GM18520 (cell line): ENCODE results near the gene AATF.
"Not testable (repeated sequence)": the region's sequence is repeated elsewhere in the genome, so short reads cannot be mapped to it uniquely, and the experiment has no call there.

Experiments used
- ATAC-seq: cut with Tn5 transposase; IDR thresholded peaks from one replicate; pipeline ENCODE4 v1.9.1; 2021; ENCODE audit not compliant: unreplicated experiment

The AATF gene

DNA sequence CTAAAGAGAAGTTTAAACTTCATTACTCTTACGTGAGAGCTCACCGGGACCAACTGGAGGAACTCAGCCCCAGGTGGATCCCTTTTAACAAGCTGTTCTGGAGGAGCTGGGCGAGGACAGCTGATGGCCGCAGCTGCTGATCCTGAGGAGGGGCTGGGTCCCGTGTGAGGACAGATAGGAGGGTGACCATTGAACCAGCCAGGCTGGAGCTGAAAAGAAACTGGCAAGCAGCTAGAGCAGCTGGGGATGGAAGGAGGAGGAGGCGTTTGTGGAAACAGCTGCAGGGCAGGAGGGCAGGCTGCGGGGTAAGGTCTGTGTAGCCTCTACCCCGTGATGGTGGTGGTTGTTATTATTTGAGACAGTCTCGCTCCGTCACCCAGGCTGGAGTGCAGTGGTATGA is 119.5 kb downstream of the AATF start:
- no peak for ATAC-seq

DNA sequence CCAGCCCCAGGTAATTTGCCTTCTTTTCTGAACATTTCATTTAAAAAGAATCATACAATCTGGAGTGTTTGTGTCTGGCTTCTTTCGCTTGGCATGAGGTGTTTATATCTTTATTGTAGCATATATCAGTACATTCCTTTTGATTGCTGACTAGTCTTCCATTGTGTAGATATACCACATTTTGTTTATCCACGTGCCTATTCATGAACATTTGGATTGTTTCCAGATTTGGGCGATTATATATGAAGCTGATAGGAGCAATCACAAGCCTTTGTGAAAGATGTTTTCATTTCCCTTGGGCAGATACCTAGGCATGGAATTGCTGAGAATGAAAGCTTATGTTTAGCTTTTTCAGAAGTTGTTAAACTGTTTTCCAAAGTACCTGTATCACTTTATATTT is 120.3 kb downstream of the AATF start:
- no peak for ATAC-seq

DNA sequence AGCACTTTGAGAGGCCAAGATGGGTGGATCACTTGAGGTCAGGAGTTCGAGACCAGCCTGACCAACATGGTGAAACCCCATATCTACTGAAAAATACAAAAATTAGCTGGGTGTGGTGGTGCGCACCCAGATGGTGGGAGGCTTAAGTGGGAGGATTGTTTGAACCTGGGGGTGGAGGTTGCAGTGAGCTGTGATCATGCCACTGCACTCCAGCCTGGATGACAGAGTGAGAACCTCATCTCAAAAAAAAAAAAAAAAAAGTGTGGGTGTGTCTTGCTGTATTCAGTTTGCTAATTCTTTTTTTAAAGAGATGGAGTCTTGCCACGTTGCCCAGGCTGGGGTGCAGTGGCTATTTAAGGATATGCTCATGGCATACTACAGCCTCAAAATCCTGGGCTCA is 124.7 kb downstream of the AATF start:
- not testable (repeated sequence) for ATAC-seq

DNA sequence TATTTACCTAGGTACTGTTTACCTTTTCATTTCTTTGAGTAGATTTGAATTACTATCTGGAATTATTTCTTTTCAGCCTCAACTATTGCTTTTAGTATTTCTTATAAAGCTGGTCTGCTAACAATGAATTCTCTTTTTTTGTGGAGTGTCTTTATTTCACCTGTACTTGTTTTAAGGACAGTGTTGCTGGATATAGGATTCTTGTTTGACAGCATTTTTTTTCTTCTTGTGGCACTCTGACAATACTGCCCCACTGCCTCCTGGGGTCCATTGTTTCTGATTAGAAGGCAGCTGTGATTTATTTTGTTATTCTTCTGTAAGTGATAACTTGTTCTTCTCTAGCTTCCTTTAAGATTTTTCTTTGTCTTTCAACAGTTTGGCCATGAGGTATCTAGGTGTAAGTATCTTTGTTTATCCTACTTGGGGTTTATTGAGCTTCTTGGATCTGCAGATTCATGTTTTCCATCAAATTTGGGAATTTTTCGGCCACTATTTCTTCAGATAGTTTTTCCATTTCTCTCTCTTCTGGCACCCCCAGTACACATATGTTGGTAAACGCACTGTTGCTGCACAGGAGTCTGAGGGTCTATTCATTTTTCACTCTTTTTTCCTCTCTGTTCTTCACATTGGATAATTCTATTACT is 130.4 kb downstream of the AATF start:
- no peak for ATAC-seq

DNA sequence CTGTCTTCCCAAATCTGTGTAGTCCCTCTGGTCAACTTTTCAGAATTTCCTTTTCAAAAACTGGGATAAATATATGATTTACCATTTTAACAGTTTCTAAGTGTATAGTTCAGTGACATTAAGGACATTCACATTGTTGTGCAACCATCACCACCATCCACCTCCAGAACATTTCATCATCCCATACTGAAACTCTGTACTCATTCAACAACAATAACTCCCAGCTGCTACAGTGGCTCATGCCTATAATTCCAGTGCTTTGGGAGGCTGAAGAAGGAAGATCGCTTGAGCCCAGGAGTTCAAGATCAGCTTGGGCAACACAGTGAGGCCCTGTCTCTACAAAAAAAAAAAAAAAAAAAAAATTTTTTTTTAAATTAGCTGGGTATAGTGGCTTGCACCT is 131.0 kb downstream of the AATF start:
- ATAC-seq = no peak

DNA sequence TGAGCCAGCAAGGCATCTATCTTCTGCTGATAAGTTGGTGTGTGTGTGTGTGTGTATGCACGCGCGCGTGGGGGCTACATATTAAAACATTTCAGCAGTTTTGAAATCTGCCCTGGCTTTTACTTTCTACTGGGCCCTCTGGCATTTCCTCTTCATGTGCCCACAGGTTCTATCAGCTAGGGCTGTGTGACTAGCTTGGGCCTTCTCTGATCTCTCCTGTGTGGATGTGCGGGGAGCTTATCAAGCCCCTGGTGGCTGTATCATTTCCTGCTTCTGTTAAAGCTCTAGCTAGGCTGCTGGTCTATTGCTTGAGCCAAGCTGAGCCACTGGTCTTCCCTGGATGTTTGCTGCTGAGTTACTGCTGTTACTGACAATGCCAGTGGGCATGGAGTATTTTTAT is 132.5 kb downstream of the AATF start:
- ATAC-seq = no peak

DNA sequence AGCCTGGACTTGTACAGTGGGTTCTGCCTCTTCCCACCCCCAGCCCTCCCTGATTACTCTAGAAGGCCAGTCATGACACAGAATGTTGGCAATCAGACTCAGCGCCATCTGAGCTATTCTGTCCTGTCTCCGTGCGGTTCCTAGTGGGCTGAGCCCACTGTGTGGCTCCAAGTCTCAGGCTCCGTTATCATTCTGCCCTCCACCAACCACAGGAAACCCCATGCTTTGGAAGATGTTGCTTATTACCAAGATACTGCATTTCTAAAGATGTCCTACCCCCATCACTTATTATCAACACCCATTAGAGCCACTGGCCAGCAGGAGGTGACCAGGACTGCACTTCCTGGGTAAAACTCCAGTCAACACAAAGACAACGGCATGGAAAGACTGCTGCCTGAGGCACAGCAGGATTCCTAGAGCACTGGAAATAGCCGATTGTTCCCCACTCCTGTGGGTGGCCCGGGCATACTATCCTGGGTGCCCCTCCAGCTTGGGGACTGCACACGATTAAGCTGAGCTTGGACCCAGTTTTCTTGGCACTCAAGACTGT is 133.6 kb downstream of the AATF start:
- no peak for ATAC-seq

DNA sequence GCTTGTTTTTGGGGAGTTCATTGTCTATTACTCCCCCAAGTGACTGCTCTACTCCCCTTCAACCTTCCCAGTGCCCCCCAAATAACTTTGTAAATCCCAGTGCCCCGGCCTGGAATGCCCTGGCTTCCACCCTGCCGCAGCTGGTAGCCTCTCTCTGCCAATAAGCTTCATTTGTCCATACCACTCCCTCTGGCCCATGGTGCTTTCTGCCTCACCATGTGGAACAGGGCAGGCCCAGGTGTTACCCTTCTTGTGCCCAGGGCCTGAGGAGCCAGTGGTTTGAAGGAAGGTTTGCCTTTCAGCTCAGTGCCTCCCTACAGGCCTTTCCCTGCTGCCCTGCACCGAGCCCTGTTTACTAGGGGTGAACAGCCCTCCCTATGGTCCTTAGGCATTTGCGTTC is 134.2 kb downstream of the AATF start:
- no peak for ATAC-seq

DNA sequence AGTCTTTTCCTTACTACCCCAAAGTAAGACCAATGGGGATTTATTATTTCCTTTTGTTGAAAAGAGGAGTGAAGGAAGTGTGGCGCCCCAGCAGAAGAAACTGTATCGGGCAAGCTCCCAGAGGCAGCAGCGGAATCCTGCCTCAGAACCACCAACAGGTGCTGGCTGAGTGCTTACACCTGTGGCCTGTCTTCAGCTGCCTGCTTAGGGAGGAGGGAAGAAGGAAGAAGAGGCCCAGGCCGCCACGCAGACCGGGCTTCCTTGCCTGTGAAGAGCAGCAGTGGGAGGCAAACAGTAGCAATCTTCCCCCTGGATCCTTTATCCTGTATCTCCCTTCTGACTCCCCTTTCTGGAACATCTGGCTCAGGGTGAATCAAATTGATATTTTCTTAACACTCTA is 134.7 kb downstream of the AATF start:
- no peak for ATAC-seq

DNA sequence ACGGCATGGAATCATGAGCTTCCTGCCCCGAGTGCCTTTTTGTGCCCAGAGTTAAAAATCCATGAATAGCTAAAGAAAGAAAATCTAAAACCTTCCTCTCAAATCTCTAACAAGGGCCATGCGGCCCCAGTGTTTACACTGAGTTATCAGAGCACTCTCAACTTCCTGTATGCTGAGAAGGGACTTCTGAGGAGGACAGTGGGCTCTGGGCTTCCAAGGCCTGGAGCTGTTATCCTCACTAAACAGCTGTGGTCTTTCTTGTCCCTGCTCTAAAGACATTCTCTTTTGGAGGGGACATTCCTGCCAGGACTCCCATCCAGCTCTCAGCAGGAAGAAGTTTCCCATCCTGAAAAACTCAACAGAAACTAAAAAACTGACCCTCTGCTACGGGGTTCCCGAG is 135.6 kb downstream of the AATF start:
- no peak for ATAC-seq

DNA sequence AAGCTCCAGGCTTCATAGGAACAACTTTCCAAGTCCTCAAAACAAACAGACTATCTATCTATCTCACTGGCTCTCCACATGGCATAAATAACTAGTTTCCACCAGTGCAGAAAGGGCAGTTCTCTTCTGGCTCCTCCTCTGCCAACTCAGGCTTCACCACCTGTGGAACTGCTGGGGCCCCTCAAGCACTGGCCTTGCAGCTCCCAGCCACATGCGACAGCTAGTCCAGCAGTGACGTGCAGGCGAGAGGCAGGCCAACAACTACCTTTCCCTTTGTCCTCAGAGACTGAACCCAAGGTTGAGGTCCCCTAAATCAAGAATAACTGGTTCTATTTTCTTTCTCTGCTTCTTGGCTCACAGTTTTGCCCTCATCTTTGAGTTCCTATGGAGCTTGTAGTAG is 137.6 kb downstream of the AATF start:
- no peak for ATAC-seq

DNA sequence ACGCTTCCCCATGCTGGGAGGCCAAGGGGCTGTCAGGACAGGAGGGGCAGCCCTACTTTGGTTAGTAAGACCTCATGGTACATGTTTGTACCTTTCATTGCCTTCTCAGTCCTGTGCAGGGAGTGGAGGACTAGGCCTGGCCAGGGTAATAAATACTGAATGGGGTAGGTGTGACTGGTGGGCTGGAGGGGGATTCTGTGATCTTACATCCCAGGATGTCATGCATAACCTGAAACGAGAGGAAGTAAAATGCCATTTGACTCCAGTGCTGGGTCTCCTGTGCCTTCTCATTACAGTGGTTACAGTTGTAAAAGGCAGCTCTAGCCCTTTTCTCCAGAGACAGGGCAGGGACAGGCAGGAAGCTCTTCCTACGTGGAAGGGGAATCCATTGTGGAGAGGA is 138.2 kb downstream of the AATF start:
- no peak for ATAC-seq

DNA sequence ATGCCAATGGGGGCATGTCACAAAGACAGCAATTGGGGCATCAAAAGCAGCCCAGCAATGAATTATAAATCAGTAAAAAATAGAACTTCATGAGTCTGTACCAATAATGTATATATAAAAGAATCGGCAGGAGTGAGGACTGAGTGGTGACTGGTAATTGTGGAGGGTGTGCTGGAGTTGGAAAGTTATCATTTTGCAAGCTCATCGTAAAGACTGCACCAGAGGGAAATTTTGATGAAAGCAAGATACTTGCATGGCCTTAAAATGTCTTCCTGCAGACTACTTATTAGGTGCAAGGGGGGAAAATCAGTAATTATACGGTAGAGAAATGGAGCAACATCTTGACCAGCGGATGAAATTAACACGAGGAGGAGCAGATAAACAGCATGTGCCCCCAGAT is 138.9 kb downstream of the AATF start:
- ATAC-seq = no peak

DNA sequence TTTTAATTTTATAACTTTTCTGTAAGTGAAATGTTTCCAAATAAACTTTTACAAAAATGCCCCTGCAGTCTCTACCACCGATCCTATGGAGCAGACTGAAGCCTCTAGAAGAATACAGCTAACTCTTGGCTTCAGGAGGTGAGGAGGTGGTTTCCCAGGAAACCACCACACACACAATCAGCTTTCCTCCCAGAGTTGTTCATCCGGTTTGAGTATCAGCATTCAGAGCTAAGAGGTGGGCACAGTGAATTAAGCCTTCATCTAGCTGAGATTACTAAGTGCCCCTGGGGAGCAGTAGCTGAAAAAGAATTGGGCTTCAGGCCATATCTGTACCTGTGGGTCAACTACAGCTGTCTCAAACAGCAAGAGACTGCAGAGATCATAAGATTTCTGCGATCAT is 139.7 kb downstream of the AATF start:
- ATAC-seq = no peak

DNA sequence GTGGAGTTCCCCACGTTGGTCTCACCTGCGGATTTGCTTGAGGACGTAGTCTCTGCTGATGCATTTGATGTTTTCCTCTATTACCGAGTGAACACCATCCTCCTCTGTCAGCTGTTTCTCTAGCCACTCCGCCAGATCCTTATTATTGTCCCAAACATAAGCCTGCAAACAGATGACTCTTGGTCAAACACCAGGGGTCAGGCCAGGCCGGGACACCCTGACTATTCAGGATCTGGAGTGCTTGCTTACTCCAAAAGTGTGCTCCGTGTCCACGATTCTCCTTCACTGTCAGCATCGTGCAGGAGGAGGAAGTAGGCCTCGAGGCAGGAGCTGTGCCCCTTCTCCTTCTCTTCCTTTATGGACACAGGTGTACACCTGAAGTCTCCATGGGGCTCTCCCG is 140.2 kb downstream of the AATF start:
- ATAC-seq = no peak

DNA sequence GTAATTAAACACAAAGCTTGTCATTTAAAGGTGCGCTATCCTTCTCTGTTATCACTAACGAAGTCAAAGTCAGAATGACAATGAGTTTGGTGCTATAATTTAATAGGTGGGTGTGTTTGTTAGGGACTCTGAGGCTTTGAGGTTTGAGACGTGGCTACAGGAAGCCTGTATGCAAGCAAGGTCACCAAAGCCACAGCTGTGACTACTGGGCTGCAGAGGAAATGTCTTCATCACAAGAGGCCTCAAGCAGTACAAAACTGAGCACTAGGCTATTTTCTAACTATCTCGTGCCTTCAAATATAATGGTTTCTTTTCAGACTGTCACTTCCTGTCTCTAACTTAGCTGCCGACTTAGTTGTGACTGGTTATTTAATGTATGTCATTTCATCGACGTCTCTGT is 141.2 kb downstream of the AATF start:
- no peak for ATAC-seq

DNA sequence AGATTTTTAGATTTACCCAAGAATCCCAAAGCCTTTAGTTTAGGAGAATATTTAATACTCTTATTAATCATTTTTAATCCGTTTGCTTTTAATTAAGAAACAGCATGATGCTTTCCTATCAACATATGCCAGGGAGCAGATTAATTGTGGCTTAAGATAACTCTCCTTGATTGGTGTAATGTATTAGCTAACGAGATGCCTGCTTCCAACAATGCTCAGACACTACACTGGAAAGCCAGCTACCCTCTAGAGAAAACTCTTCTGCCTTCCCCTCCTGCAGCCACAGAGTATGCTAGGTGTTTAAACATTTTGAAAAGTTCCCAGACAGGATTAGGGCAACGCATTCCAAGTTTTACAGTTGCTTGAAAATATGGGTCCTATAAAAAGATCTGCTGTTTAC is 142.2 kb downstream of the AATF start:
- ATAC-seq = no peak

DNA sequence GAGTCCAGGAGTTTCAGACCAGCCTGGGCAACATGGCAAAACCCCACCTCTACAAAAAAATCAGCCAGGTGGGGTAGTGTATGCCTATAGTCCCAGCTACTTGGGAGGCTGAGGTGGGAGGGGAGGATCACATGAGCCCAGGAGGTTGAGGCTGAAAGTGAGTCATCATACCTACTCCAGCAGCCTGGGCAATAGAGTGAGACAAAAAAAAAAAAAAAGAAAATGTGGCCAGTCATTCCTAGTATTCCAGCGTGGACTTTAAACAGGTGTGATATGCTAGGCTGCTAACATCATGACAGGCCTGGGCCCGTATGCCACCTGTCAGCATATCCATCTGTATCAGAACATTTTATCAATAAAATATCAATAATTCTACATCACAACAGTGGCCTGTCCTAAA is 143.3 kb downstream of the AATF start:
- ATAC-seq = no peak

DNA sequence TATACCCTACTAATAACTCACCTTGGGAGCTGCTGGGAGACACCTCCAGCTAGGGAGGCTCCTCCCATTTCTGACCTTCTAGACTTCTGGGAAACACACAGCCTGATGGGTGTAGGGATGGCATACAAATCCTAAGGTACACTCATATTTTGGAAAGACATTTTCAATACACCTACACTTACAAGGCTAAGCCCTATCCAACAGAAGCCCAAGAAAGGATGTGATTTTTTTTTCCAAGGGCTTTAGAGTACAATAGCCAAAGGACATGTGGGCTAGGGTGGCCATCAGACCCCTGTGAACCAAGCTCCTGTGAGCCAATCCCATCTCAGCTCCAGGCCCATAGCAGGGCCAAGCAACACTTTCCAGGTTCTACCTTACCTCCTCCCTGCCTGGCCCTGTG is 143.9 kb downstream of the AATF start:
- no peak for ATAC-seq

DNA sequence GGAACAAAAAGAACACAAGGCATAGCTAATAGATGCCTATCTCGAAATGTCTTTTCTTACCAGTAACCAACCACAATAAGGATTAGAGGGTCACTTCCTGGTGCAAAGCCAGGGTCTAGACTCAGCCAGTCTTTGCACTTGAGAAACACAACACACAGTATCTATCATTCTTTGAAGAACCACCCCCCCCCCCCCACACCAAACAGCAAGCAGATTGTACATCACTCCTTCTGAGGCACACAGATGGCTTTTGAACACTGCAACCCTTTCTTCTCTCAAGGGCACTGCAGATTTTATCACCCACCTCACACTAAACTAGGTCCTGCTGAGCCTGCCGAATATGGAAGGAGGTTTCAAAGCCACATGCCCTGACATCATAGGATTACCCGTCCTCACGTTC is 145.6 kb downstream of the AATF start:
- no peak for ATAC-seq

DNA sequence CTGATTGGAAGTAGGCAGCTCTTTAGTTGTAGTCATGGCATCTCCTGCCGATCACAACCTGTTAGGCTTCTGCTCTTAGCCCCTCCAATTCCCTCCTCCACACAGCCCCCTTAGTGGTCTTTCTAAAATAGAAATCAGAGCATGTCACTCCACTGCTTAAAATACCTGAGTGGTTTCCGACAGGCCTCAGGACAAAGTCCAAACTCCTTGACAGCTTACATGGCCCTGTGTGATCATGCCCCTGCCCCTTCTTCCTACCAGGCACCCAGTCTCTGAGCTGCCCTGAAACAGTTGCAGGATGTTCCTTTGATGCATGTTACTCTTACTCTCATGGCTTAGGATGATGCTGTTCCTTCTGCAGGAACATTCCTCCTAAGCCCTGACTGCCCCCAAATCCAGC is 147.3 kb downstream of the AATF start:
- no peak for ATAC-seq

DNA sequence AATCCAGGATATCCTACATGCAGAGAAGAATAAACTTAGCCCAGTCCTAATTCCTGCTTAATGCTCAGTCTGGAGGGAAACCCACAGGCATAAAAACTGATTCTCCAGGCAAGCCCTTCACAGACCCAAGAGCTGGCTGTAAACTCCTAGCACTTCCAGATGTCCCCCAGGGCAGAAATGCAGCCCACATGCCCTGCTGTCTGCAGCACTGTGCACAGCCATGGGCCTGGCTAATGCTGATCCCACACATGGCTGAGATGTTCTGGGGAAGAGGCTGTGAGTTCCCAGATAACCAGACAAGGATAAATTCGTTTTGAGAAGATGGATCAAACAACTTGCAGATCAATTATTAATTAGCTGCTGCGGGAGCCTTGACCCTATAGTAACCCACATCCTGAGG is 148.4 kb downstream of the AATF start:
- ATAC-seq = no peak

DNA sequence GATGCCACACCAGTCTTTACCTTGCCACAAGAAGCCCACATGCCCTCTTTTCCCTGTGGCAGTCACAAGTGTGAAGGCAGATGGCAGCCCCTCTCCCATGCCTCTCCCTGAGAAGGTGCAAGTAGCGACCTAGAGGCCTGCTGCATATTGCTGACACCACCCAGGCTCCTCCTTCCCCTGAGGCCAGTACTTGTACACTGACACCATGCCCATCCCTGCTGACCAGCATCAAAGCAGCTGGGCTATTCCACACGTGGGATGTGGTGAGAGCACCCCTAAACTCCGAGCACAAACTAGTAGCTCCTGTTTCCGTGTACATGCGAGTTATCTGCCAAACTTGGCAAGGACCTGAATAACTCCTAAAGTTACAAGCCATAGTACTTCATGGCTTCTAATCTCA is 149.4 kb downstream of the AATF start:
- no peak for ATAC-seq
